ENCODE data around the gene HELZ. TPM values are rescaled to one million over a fixed set of nuclear protein-coding genes. Genes with fewer than 3 reads are reported as not detected.

Gene HELZ
- polyA plus RNA-seq, 3 donors from 2014 or later, result 41.4 to 121 (median 44.2) TPM

GRCh38 chr17:67123699-67124098 is 121.3 kb downstream of the HELZ start:
- H3K4me3 Mint-ChIP-seq, result no peak overlapping the region
- peaks cover 0 to 5% (median 0%) of the 10 kb centered on the region in 3 donors for H3K27me3 Mint-ChIP-seq (ENCODE audit: low read depth in 3 of 3)
- peak overlapping the region in 3 of 6 donors; percentile 23 to 76 (median 54) for H3K27ac Mint-ChIP-seq
- DNase-seq, result no peak
- peaks cover 5 to 32% (median 18%) of the 10 kb centered on the region in 3 donors for H3K36me3 Mint-ChIP-seq
- H3K9me3 Mint-ChIP-seq, result no peaks in the 10 kb centered on the region
- peaks cover 16 to 34% of the 10 kb centered on the region in 2 donors for H3K4me1 Mint-ChIP-seq

DNA sequence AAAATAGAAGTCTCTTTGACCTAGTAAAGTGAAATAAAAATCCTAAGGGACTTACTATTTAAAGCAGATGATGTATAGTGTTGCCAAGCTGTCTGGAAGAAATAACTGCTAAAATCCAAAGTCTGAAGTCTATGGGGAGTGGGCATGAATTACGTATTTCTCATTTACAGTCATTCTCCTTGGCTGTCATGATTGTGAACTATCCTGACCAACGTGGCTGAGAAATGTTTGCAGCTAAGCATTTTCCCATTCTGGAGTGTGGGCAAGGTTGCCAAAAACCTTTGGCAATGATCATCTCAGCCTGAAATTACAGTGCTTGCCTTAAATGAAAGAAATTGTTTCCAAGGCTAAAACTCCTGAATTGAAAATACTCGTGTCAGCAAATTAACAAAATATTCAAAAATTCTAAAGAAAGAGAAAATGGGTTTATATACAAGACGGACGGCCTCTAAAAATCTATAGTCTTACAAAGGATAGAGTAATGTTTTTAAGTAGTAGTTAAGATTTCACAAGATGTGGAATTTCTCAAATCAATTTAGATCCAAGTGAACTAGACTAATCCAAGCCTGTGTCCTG is 123.6 kb downstream of the HELZ start:
- no peak overlapping the region for H3K27ac Mint-ChIP-seq
- peaks cover 2 to 5% (median 2%) of the 10 kb centered on the region in 6 donors for H3K9me3 Mint-ChIP-seq
- no peak overlapping the region for H3K4me3 Mint-ChIP-seq
- peaks cover 21 to 43% (median 26%) of the 10 kb centered on the region in 3 donors for H3K36me3 Mint-ChIP-seq
- peaks cover 0 to 5% (median 0%) of the 10 kb centered on the region in 3 donors for H3K27me3 Mint-ChIP-seq (ENCODE audit: low read depth in 3 of 3)
- H3K4me1 Mint-ChIP-seq, result peaks cover 14 to 42% of the 10 kb centered on the region in 2 donors
- no peak for DNase-seq

GRCh38 chr17:67119102-67119501 is 125.9 kb downstream of the HELZ start:
- Mint-ChIP-seq H3K27ac (peak overlapping the region in 3 of 6 donors; percentile 14 to 64 (median 63)), H3K9me3 (peaks cover 3 to 20% (median 15%) of the 10 kb centered on the region in 6 donors), H3K36me3 (peaks cover 43 to 66% (median 44%) of the 10 kb centered on the region in 3 donors)

DNA sequence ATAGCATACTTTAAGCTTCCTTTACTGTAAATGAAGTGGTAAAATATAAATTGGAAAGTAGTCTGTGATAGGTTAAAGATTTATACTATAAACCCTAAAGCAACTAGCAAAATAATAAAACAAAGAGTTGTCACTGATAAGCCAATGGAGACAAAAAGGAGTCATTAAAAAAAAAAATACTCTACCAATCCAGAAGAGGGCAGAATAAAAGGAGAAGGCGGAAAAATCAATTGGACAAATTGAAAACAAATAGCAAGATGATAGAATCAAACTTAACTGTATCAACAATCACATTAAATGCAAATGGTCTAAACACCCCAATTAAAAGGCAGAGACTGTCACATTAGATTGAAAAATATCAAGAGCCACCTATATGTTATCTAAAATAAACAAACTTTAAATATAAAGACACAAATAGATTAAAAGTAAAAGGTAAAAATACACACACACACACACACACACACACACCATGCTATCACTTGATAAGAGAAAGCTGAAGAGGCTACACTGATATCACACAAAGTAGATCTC is 128.9 kb downstream of the HELZ start:
- no peak for DNase-seq
- H3K36me3 Mint-ChIP-seq, result peaks cover 58 to 83% (median 65%) of the 10 kb centered on the region in 3 donors
- H3K4me1 Mint-ChIP-seq, result peaks cover 11 to 61% of the 10 kb centered on the region in 2 donors
- H3K27me3 Mint-ChIP-seq (ENCODE audit: low read depth in 3 of 3), result peaks cover 0 to 3% (median 2%) of the 10 kb centered on the region in 3 donors
- peak overlapping the region; percentile 40 to 81 (median 74) for H3K27ac Mint-ChIP-seq
- peaks cover 6 to 20% (median 15%) of the 10 kb centered on the region in 6 donors for H3K9me3 Mint-ChIP-seq
- H3K4me3 Mint-ChIP-seq, result no peak overlapping the region

More at GRCh38 chr17:67119102-67119501, 125.9 kb downstream of the HELZ start:
- H3K27me3 Mint-ChIP-seq (ENCODE audit: low read depth in 3 of 3), result peaks cover 0 to 3% (median 0%) of the 10 kb centered on the region in 3 donors
- peaks cover 9 to 47% of the 10 kb centered on the region in 2 donors for H3K4me1 Mint-ChIP-seq
- no peak overlapping the region for H3K4me3 Mint-ChIP-seq
- no peak for DNase-seq

DNA sequence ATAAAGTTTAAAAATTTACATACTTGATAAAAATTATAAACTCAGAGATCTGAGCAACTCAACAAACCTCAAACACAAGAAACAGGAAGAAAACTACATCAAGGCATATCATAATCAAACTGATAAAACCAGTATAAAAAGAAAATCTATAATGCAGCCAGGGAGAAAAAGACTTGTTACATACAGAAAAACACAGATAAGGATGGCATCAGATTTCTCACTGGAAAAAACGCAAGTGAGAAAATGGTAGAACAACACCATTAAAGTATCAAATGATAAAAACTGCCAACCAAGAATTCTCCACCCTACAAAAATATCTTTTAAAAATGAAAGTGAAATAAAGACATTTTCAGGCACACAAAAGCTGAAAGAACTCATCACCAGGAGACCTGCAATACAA is 129.6 kb downstream of the HELZ start:
- Mint-ChIP-seq H3K4me1 (peaks cover 14 to 60% of the 10 kb centered on the region in 2 donors), H3K9me3 (peaks cover 6 to 20% (median 15%) of the 10 kb centered on the region in 6 donors), H3K27ac (peak overlapping the region; percentile 40 to 81 (median 72)), H3K36me3 (peaks cover 56 to 82% (median 69%) of the 10 kb centered on the region in 3 donors), H3K27me3 (ENCODE audit: low read depth in 3 of 3) (peaks cover 0 to 3% (median 2%) of the 10 kb centered on the region in 3 donors), H3K4me3 (peak overlapping the region in 1 of 5 donors; percentile 51)
- DNase-seq, result no peak

DNA sequence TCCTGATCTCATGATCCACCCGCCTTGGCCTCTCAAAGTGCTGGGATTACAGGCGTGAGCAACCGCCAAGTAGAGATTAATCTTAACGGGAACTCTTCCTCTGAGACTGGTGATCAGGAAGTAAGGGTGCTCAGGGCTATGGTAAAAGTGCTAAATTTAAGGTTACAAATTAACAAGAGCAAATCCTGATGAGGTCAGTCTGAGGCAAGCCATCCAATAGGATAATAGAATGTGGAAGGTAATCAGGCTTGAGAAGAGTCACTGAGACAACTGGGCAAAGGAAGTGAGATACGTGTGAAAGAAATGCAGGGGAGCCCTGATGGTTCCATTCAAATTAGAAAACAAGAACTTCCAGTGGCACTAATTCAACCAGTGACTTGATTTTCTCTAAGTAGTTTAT is 131.5 kb downstream of the HELZ start:
- peaks cover 6 to 20% (median 15%) of the 10 kb centered on the region in 6 donors for H3K9me3 Mint-ChIP-seq
- DNase-seq, result no peak
- H3K27me3 Mint-ChIP-seq (ENCODE audit: low read depth in 3 of 3), result peaks cover 0 to 3% (median 2%) of the 10 kb centered on the region in 3 donors
- peaks cover 13 to 58% of the 10 kb centered on the region in 2 donors for H3K4me1 Mint-ChIP-seq
- peaks cover 57 to 79% (median 64%) of the 10 kb centered on the region in 3 donors for H3K36me3 Mint-ChIP-seq
- H3K4me3 Mint-ChIP-seq, result no peak overlapping the region
- peak overlapping the region in 2 of 6 donors; percentile 20 to 79 for H3K27ac Mint-ChIP-seq

DNA sequence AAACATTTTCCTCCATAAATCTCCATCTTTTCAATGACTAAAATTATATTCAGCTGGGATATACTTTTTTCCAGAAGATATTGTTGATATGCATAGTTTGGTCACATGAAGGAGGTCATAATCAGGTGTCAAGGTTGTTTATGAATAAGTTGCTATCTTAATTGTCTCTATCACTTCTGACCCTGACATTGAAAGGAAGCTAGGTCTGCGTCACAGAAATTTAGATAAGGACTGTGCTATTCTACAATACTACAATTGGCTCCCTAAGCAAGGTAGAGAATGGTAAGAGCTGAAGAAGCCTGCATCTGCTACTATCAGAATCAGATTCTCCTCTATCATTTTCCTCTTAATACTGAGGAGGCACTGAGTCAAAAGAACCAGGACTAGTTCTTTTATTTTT is 133.2 kb downstream of the HELZ start:
- H3K27me3 Mint-ChIP-seq (ENCODE audit: low read depth in 3 of 3), result peaks cover 0 to 8% (median 2%) of the 10 kb centered on the region in 3 donors
- H3K9me3 Mint-ChIP-seq, result peaks cover 6 to 20% (median 14%) of the 10 kb centered on the region in 6 donors
- peaks cover 55 to 79% (median 64%) of the 10 kb centered on the region in 3 donors for H3K36me3 Mint-ChIP-seq
- DNase-seq, result no peak
- H3K27ac Mint-ChIP-seq, result peak overlapping the region in 1 of 6 donors; percentile 24
- H3K4me1 Mint-ChIP-seq, result peaks cover 10 to 50% of the 10 kb centered on the region in 2 donors
- no peak overlapping the region for H3K4me3 Mint-ChIP-seq

DNA sequence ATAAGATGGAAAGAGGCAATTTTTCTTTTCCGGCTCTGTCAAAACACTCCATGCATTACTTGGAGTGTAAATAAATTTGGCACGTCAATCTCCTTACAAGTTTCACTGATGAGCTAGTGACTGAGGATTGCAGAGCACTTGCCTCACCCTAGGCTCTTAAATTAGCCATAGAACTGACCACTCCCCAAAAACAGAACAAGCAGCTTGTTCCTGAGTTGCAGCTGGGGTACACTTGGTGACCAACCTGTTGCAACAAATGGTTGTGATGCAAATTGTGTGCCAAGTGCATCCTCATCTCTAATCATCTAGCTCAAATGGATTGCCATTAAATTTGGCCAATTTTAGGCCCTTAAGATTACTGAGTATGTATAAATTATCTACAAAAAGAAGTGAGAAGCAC is 133.7 kb downstream of the HELZ start:
- no peak overlapping the region for H3K4me3 Mint-ChIP-seq

GRCh38 chr17:67110619-67111018 is 134.4 kb downstream of the HELZ start:
- Mint-ChIP-seq H3K4me3 (no peak overlapping the region), H3K9me3 (peaks cover 2 to 10% (median 7%) of the 10 kb centered on the region in 6 donors), H3K27ac (peak overlapping the region; percentile 2 to 65 (median 30)), H3K4me1 (peaks cover 12 to 43% of the 10 kb centered on the region in 2 donors), H3K27me3 (ENCODE audit: low read depth in 3 of 3) (peaks cover 0 to 6% (median 2%) of the 10 kb centered on the region in 3 donors), H3K36me3 (peaks cover 45 to 71% (median 54%) of the 10 kb centered on the region in 3 donors)
- DNase-seq, result no peak

More for the DNA sequence above, 133.7 kb downstream of the HELZ start:
- peaks cover 0 to 8% (median 2%) of the 10 kb centered on the region in 3 donors for H3K27me3 Mint-ChIP-seq (ENCODE audit: low read depth in 3 of 3)
- DNase-seq, result no peak
- H3K36me3 Mint-ChIP-seq, result peaks cover 52 to 76% (median 61%) of the 10 kb centered on the region in 3 donors
- peaks cover 3 to 17% (median 12%) of the 10 kb centered on the region in 6 donors for H3K9me3 Mint-ChIP-seq
- no peak overlapping the region for H3K27ac Mint-ChIP-seq
- H3K4me1 Mint-ChIP-seq, result peaks cover 10 to 47% of the 10 kb centered on the region in 2 donors

DNA sequence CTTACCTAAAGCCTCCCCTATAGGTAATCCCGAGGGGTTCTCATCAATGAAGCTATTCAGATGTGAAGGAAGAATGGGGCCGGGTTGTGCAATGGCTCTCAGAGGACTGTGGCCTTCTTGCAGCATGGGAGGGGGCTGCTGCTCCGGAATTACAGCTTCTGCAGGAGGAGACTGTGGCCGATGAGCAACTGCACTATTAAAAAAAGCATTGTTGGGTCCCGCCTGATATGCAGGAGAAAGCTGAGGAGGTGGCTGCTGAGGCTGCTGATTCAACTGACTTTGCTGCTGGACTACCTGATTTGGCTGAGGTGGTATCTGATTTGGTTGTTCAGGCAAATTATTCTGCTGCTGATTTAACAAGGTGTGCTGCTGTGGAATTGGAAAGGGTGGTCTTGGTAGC is 135.9 kb downstream of the HELZ start:
- peaks cover 18 to 43% of the 10 kb centered on the region in 2 donors for H3K4me1 Mint-ChIP-seq
- peaks cover 0 to 6% (median 2%) of the 10 kb centered on the region in 3 donors for H3K27me3 Mint-ChIP-seq (ENCODE audit: low read depth in 3 of 3)
- no peak for DNase-seq
- peak overlapping the region in 4 of 6 donors; percentile 10 to 84 (median 33) for H3K27ac Mint-ChIP-seq
- peaks cover 0 to 2% (median 0%) of the 10 kb centered on the region in 6 donors for H3K9me3 Mint-ChIP-seq
- H3K36me3 Mint-ChIP-seq, result peaks cover 32 to 61% (median 44%) of the 10 kb centered on the region in 3 donors
- H3K4me3 Mint-ChIP-seq, result no peak overlapping the region

DNA sequence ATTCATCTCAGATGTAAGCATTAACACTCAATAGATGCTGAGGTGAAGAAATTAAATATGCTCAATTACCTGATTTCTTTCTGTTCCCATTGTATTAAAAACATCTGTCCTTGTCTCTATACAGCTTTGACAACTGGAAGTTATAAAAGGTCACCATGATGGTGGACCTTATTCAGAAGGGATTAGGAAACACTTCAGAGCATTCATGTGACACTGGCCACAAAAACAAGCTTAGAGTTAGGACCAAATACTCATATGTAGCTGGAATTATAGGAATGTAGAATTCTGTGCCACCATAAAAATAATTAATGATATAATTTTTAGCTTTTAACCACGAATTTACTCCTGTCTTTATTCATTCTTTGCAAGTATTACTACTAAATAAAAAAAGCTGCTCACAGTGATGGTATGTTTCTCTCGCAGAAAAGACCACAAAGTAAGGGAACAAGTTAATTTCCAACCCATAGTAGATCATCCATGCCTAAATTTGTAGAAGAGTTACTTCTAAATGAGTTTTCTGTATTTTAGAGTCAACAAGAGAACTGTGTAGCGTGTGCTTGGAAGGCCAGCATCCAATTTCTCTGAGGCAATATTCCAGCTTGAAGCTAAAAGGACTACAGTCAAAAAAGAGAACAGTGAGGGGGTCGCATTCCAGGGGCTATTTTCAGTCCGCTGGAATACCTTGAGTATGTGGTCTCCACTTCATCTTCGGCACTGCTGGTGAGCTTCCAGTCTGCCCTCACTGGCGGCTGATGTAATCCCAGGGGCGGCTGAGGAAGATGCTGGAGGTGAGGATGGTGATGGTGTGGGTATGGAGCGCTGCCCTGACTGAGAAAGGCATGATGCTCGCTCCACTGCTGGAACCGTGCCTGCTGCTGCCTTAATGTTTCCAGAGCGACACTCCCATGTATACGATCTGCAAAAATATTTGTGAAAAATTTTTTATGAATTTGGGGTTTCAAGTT is 136.9 kb downstream of the HELZ start:
- H3K9me3 Mint-ChIP-seq, result peaks cover 0 to 2% (median 0%) of the 10 kb centered on the region in 6 donors
- H3K27ac Mint-ChIP-seq, result peak overlapping the region in 2 of 6 donors; percentile 25 to 40
- no peak for DNase-seq
- H3K4me3 Mint-ChIP-seq, result no peak overlapping the region
- H3K27me3 Mint-ChIP-seq (ENCODE audit: low read depth in 3 of 3), result peaks cover 0 to 6% (median 2%) of the 10 kb centered on the region in 3 donors
- H3K36me3 Mint-ChIP-seq, result peaks cover 27 to 55% (median 38%) of the 10 kb centered on the region in 3 donors
- H3K4me1 Mint-ChIP-seq, result peaks cover 24 to 48% of the 10 kb centered on the region in 2 donors

- H3K36me3 Mint-ChIP-seq, result peaks cover 19 to 46% (median 30%) of the 10 kb centered on the region in 3 donors
- H3K27ac Mint-ChIP-seq, result peak overlapping the region in 3 of 6 donors; percentile 3 to 36 (median 8)
- peaks cover 0 to 6% (median 2%) of the 10 kb centered on the region in 3 donors for H3K27me3 Mint-ChIP-seq (ENCODE audit: low read depth in 3 of 3)
- no peak for DNase-seq
- H3K4me1 Mint-ChIP-seq, result peaks cover 32 to 48% of the 10 kb centered on the region in 2 donors
- no peaks in the 10 kb centered on the region for H3K9me3 Mint-ChIP-seq
- no peak overlapping the region for H3K4me3 Mint-ChIP-seq
Measured at GRCh38 chr17:67107171-67107570, 137.8 kb downstream of the HELZ start.

- Mint-ChIP-seq H3K4me3 (no peak overlapping the region), H3K27me3 (ENCODE audit: low read depth in 3 of 3) (peaks cover 0 to 6% (median 2%) of the 10 kb centered on the region in 3 donors), H3K9me3 (no peaks in the 10 kb centered on the region), H3K36me3 (peaks cover 12 to 39% (median 25%) of the 10 kb centered on the region in 3 donors), H3K27ac (peak overlapping the region in 4 of 6 donors; percentile 34 to 45 (median 39)), H3K4me1 (peaks cover 43 to 62% of the 10 kb centered on the region in 2 donors)
- no peak for DNase-seq
Measured at GRCh38 chr17:67105213-67105612, 139.8 kb downstream of the HELZ start.

Measured in immature natural killer cell (primary cell).